ENCODE measurements around the gene MGMT.

MGMT gene

GRCh38 chr10:129604333-129605032 is 137.4 kb downstream of the MGMT start:
- no peaks in the 10 kb centered on the region for H3K27me3 ChIP-seq (ENCODE audit: insufficient read depth, low read depth, severe bottlenecking)
- peaks cover under 1% of the 10 kb centered on the region for H3K9me3 ChIP-seq (ENCODE audit: severe bottlenecking)
- no peak for TF ChIP-seq CTCF (IDR thresholded peaks at IDR 0.05; ENCODE audit: low read depth, low read length)
- DNase-seq, result no peak
- H3K4me3 ChIP-seq (ENCODE audit: low read depth, low read length), result no peak overlapping the region
- no peaks in the 10 kb centered on the region for H3K36me3 ChIP-seq
- no peak overlapping the region for H3K27ac ChIP-seq

- no peak for DNase-seq
- no peak for TF ChIP-seq CTCF (IDR thresholded peaks at IDR 0.05; ENCODE audit: low read depth, low read length)
- H3K27me3 ChIP-seq (ENCODE audit: insufficient read depth, low read depth, severe bottlenecking), result no peaks in the 10 kb centered on the region
- no peak overlapping the region for H3K27ac ChIP-seq
- no peak overlapping the region for H3K4me3 ChIP-seq (ENCODE audit: low read depth, low read length)
- H3K36me3 ChIP-seq, result no peaks in the 10 kb centered on the region
- no peaks in the 10 kb centered on the region for H3K9me3 ChIP-seq (ENCODE audit: severe bottlenecking)
Observed at GRCh38 chr10:129605266-129605985, 138.4 kb downstream of the MGMT start.

- H3K36me3 ChIP-seq, result no peaks in the 10 kb centered on the region
- no peak overlapping the region for H3K27ac ChIP-seq
- DNase-seq, result no peak
- H3K27me3 ChIP-seq (ENCODE audit: insufficient read depth, low read depth, severe bottlenecking), result no peaks in the 10 kb centered on the region
- no peaks in the 10 kb centered on the region for H3K9me3 ChIP-seq (ENCODE audit: severe bottlenecking)
- H3K4me3 ChIP-seq (ENCODE audit: low read depth, low read length), result no peak overlapping the region
- no peak for TF ChIP-seq CTCF (IDR thresholded peaks at IDR 0.05; ENCODE audit: low read depth, low read length)
Observed at GRCh38 chr10:129605986-129606518, 139.0 kb downstream of the MGMT start.

- Histone ChIP-seq H3K9me3 (ENCODE audit: severe bottlenecking) (no peaks in the 10 kb centered on the region), H3K27me3 (ENCODE audit: insufficient read depth, low read depth, severe bottlenecking) (no peaks in the 10 kb centered on the region), H3K36me3 (no peaks in the 10 kb centered on the region), H3K4me3 (ENCODE audit: low read depth, low read length) (no peak overlapping the region), H3K27ac (no peak overlapping the region)
- TF ChIP-seq CTCF (IDR thresholded peaks at IDR 0.05; ENCODE audit: low read depth, low read length), result no peak
- no peak for DNase-seq
Observed at GRCh38 chr10:129607607-129608109, 140.6 kb downstream of the MGMT start.

GRCh38 chr10:129608653-129609052 is 141.6 kb downstream of the MGMT start:
- no peak for TF ChIP-seq CTCF (IDR thresholded peaks at IDR 0.05; ENCODE audit: low read depth, low read length)
- Histone ChIP-seq H3K4me3 (ENCODE audit: low read depth, low read length) (no peak overlapping the region), H3K9me3 (ENCODE audit: severe bottlenecking) (no peaks in the 10 kb centered on the region), H3K27me3 (ENCODE audit: insufficient read depth, low read depth, severe bottlenecking) (no peaks in the 10 kb centered on the region), H3K27ac (no peak overlapping the region), H3K36me3 (no peaks in the 10 kb centered on the region)
- no peak for DNase-seq
